HL-60/S4 treated with retinoic acid at 250 ng/mL for 4 days and 3 days (cell line): ENCODE results near the gene PNLIPRP2.

Source experiments
- in situ Hi-C: fragments of 300-500 bp; cut with MboI; formaldehyde crosslinking; loops from 2 replicates; pipeline ENCODE4 v1.7.0; 2022; ENCODE audit warnings: low sequenced_read_pairs

PNLIPRP2 gene

DNA sequence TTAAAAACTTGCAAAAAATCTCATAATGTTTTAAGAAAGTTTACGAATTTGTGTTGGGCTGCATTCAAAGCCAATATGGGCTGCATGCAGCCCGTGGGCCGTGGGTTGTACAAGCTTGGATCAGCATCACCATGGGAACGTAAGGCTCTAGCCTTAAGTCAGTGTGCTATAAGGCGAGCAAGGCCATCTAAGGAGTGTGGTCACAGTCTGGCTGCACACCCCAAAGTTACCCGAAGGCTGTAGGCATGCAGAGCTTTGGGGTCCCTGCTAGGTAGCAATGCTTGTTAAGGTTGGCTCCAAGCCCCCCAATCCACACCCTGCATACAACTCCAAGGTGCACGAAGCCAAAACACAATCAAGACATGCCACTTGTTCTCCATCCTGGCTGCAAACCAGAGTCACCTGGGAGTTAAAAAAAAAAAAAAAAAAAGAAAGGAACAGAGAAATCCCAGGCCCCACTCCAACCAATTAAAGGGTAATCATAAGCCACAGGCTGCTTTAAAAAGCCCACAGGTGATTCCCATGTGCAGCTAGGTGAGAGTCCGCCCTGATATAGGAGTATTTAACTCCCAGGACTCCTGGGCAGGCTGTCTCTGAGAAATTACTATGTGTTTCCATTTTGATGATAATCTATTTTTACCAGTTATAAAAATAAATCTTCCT, 8.5 kb upstream of the PNLIPRP2 start:
- in situ Hi-C loops, result no loop called here

DNA sequence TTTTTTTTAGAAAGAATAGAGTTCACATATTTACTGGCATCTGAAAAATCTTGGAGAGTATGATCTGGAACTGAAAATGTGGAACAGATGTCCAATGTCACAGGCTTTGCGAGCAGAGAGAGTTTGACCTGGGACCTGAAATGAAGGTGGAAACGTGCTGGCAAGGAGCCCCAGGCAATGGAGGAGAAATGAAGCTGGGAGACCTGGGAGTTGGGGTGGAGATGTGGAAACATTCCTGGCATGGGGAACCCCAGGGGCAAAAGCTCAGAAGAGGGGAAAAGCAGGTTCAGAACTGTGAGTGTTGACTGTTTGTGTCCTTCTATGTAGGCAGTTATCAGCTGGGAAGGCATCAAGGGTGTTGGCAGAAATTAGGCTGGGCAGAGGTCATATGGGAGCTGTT, 7.3 kb upstream of the PNLIPRP2 start:
- in situ Hi-C loops, result no loop called here

DNA sequence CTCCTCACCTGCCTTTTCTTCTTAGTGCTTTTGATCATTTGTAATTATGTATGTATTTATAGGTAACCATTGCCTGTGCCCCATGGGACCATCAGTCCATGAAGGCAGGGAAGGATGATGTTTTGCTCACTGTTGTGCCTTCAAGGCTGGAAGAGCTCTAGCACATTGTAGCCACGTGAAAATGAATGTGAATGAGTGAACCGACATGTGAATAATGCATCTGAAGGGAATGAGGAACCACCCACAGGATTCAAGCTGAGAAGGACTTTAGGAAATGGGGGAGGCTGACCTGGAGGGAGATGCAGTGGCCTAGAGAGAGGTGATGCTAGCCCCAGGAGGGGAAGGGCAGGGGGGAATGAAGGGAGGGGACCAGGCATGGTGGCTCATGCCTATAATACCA, 6.0 kb upstream of the PNLIPRP2 start:
- in situ Hi-C loops, result no loop called here

DNA sequence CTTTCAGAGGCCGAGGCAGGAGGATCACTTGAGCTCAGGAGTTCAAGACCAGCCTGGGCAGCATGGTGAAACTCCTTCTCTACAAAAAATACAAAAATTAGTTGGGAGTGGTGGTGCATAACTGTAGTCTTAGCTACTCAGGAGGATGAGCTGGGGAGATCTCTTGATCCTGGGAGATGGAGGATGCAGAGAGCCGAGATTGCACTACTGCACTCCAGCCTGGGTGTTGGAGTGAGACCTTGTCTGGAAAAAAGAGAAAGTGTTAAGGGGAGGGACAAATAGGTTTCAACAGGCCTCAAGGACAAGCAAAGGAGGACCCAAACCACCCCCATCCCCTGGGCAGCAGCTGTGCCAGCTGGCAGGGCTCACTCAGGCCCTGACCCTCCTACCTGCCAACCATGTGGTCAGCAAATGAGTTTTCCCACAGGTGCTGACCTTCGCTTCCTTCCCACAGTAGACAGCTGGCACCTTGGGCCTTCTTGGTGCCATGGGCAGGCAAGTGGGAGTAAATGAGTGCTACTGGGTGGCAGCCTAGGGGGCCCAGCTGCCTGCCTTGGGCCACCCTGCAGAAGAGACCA, 5.5 kb upstream of the PNLIPRP2 start:
- in situ Hi-C loops, result no loop called here

DNA sequence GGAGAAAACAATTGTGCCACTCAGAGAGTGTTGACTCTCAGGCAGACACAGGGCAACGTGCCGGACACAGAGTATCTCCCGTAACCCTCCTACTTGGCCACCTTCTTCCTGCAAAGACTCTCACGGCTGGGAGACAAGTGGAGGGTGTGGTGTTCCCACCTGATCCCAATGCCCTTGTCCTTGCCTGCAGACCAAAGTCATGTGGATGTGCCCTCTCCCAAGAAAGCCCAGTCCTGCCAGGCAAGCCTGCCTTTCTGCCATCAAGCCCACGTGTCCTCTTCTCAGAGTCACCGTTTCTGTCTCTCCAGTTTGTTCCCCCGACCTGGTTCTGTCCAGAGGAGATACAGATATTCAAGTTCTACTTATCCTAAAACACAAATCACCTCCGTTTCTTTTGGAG, 723 bp downstream of the PNLIPRP2 start:
- in situ Hi-C loops, result no loop called here

DNA sequence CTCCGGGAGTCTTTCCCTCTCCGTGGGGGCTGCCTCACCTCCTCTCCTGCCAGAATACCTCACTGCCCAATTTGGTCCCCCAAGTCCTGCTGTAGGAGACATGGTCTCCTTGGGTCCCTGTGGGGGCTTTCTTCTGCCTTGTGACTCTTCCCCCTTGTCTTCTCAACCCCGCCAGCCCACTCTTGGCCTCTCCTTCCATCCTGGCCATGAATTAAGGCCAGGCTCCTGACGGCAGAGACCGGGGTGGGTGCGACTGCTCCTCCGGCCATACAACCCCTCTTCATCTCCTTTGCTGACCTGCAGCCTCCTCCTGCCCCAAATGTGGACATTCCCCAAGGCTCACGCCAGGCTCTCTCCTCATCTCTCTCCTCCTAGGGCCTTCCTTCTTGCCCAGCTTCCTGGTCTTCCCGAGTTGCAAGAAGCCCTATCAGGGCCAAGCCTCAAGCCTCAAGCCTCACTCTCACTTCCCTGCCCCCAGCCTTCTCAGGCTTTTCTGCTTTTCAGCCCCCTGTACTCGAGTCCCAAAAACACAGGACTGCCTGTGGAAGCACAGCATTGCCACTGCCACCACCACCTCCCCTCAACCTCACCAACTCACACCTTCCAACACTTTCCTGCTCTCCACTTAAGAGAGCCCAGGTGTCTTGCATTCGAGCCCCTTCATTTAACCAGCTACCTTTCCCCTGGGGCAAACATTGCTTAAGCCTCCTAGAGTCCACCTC, 1.3 kb downstream of the PNLIPRP2 start:
- in situ Hi-C loops, result no loop called here

DNA sequence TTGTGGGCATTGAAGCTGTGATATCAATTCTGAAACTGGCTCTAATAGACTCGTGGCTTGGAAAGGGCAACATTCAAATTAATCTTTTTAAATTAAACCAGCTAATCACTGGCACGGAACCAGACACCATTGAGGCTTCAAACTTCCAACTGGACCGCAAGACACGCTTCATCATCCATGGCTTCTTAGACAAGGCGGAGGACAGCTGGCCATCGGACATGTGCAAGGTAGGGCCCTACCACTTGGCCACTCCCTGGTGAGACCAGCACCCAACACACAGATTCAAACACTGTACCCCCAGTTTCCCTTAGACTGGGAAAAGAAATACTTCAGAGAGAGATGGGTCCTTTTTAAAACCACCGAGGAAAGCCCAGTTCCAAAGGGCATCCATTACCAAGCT, 5.1 kb downstream of the PNLIPRP2 start:
- in situ Hi-C loops, result no loop called here

DNA sequence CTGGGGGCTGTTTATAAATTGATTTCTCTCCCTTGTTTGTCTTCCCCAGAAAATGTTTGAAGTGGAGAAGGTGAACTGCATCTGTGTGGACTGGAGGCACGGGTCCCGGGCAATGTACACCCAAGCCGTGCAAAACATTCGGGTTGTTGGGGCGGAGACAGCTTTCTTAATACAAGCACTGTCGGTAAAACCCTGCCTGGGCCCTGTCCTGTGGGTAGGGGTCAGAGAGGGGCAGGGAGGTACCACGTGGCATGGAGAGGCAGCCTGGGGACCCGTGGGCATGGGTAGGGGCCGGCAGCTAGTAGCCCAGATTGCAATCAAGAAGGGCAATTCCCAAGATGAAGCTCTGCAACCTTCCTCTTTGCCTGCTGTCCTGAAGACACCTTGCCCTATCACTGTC, 6.1 kb downstream of the PNLIPRP2 start:
- in situ Hi-C loops, result no loop called here

DNA sequence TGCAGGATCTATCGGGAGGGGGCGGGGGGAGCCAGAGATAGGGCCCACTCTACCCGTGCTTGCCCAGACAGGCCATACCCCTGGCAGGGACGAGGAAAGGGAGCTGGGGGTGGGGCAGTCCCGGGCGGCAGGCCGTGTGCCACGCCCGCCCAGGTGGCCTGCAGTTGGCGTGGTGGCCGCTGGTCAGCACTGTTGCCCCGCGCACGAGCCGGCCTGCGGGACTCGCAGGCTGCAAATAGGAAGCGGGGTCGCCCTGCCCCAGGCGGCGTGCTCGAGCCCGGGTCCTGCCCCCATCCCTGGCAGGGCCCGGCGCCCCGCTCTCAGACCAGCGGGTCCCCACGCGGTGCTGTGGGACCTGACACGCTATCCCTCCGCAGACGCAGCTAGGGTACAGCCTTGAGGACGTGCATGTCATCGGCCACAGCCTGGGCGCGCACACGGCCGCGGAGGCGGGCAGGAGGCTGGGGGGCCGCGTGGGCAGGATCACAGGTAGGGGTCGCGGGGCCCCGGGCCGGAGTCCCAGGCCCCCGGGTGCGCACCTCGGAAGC, 6.7 kb downstream of the PNLIPRP2 start:
- in situ Hi-C loops, result no loop called here

DNA sequence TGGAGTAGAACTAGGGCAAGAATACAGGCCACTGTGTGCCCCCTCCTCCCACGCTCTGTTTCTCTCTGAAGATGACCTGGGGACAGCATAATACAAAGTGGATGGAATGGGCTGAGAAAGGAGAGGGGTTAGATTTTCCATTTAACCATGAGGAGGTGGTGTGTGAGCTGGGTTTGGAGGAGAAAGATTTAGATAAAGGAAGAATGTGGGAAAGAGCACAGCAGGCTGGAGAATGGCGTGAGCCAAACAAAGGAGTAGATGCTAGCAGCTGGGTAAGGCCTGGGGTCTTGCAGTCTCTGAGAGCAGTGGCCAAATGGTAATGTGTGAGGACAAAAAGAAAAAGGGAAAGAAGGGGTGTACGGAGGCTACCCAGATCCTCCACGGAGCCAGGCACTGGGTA, 8.6 kb downstream of the PNLIPRP2 start:
- in situ Hi-C loops, result no loop called here

DNA sequence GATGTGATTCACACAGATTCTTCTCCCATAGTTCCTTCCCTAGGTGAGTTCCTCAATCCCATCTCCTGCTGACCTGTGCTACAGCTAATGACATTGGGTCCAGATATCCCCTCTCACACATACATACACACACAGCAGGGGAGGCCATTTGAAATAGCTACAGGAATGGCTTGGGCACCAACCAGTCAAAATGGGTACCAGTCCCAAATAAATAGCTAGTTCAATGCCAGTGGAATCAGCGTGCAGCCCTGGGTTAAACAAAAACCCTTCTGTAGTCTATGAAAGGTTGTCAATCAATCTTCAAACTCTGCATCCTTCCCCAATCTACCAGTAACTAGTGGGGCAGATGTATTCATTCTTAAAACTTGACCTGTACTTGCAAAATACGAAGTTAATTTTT, 9.3 kb downstream of the PNLIPRP2 start:
- in situ Hi-C loops, result no loop called here

DNA sequence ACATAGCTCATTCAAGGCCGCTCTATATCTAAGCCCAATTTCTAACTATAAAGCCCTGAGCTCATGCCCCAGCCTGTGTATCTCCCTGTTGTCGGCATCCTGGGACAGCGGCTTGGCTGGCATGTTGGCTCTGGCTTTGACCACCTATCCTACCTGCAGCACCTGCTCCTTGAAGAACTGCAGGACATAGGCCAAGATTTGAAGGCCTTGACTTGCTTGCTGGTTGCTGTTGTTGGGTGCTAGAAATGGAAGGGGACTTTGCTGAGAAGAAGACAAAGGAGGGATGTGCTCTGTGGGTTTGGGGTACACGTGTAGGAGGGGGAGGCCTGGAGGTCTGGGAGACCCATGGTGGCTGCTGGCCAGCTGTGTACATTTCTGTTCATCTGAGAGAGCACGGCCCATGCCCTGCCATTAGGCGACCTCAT, 11.1 kb downstream of the PNLIPRP2 start:
- in situ Hi-C loops, result no loop called here

DNA sequence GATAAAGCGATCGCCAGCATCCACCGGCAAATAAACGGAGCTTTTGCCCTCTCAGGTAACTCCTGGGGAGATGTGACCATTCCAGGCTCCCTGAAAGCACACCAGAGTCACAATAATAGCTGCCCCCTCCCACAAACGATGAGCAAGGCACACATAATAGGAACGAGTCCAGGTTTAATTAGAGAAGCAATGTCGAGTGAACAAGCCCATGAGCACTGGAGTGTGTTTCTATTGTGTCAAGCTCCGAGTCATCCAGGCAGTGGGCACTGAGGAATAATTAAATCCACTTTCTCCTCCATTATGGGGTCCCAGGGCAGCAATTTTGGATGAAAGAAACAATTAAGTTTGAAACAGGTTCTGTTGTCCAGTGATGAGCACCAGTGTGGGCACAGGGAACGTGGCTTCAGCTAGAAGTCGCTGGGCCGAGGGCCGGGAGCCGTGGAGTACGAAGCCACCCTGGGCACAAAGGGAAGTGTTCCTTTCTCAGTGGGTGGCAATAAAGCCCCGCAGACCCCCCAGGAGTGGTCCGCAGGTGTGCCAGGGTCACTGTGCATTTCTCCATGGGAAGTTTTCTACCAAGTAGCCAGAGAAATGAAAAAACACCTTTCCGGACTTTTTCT, 12.0 kb downstream of the PNLIPRP2 start:
- in situ Hi-C loops, result no loop called here

DNA sequence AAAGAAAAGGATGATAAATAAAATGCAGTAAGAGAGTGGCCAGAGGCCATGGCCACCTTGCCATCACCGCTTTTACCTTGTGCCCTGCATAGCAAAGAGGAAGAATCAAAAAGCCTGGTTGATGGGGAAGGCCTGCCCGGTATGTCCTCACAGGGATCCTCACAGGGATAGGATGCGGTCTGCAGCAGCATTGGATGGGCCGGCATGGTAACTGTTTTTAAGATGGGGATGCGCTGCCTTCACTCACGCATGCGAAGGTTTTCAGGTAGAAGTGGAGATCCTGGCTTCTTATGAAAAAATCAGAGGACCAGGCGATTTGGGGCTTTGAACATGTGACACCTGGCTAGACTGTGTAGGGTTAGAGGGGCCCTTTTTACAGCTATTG, 12.5 kb downstream of the PNLIPRP2 start:
- in situ Hi-C loops, result no loop called here

DNA sequence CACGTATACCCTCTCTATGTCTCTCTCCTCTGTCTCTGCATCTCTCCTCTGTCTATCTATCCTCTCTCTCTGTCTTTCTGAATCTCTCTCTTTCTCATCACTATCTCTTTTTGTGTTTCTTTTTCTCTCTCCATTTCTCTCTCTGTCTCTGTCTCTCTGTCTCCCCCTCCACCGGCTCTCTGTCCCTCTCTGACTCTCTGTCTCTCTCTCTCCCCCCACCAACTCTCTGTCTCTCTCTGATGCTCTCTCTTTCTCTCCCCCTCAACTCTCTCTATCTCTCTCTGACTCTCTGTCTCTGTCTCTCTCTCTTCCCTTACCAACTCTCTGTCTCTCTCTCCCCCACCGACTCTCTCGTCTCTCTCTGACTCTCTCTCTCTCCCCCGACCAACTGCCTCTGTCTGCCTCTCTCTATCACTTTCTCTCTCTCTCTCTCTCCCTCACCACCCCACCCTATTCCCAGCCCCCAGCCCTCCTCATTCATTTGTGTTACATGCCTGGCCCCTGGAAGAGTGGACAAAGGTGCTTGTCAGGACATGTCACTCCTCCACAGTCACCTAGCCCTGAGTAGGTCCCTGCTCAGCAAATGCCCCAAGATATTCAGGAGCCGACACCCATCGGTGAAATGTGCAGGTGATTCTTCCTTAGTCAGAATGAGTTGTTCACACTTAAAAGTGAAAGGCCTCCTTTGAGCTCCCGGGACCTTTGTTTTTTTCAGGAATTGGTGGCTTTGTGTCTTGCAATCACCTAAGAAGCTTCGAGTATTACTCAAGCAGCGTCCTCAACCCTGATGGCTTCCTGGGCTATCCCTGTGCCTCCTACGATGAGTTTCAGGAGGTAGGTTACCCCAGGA, 13.6 kb downstream of the PNLIPRP2 start:
- in situ Hi-C loops, result no loop called here

DNA sequence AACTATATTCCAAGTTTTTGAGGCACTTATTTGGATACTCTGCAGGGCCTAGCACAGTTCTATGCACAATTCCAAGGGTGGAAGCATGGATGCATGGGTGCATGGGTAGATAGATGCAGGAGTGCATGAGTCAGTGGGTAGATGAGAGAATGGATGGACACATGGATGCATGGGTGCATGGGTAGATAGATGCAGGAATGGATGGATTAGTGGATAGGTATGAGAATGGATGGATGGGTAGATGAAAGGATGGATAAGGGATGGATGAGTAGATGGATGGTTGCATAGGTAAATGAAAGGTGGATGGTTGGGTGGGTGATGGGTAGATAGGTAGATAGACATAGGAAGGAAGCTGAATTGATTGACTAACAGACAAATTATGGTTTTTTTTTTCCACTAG, 15.6 kb downstream of the PNLIPRP2 start:
- in situ Hi-C loops, result no loop called here

DNA sequence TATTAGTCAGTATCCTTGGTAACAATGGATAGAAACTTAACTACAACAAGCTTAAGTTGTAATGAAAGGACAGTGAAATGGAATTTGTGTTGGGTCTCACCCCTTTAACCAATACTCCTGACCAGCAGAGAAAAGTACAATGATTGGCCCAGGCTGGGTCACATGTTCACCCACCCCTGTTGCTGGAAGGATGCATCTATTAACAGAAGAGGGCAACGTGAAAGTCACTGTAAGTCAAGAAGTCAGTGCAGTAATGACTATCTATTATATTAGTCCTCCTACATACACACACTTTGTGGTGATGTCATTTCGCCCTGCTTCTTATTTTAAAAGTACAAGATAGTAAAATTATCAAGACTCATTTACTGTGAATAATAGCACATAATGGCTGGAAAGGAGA, 16.2 kb downstream of the PNLIPRP2 start:
- in situ Hi-C loops, result no loop called here

DNA sequence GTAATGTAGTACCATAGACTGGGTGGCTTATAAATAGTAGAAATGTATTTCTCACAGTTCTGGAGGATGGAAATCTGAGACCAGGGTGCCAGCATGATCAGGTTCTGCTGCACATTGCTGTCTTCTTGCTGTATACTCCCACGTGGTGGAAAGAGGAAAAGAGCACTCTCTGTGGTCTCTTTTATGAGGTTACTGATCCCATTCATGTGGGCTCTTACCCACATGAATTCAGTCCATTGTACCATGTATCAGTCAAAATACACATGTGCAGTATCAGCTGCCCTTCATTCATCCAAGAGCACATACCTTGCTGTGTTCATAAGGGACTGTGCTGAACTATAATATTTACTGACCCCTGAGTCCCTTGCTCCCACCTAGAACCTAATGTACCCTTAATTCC, 17.1 kb downstream of the PNLIPRP2 start:
- in situ Hi-C loops, result no loop called here

DNA sequence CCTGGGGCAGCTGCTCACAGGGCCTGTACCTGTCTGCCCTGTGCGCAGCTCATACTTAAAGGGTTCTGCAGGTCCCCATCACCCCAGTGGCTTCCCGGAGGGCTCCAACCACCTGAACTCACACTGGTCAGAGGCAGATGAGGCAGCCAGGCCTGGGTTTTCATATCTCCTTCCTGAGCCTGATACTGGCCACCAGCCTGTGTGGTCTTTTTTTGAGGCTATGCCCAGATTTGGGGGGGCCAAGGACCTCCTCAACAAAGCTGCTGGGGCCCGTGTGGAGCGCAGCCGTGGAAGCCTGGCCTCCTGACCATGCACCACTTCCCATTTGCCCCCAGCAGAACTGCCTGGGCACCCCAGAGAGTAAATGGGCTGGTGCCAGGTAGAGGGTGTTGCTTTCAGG, 25.7 kb downstream of the PNLIPRP2 start:
- in situ Hi-C loops, result no loop called here

DNA sequence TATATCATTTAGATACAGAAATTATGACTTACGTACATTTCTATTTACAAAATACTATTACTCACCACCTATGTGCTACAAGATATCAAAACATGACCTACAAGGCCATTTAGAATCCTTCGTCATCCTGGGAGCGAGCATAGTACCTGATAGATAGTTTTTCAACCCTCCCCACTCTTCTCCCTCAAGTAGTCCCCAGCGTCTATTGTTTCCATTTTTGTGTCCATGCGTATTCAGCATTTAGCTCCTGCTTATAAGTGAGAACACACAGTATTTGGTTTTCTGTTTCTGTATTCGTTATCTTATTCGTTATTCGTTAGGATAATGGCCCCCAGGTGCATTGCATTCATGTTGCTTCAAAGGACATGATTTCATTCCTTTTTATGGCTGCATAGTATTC, 28.1 kb downstream of the PNLIPRP2 start:
- in situ Hi-C loops, result no loop called here

DNA sequence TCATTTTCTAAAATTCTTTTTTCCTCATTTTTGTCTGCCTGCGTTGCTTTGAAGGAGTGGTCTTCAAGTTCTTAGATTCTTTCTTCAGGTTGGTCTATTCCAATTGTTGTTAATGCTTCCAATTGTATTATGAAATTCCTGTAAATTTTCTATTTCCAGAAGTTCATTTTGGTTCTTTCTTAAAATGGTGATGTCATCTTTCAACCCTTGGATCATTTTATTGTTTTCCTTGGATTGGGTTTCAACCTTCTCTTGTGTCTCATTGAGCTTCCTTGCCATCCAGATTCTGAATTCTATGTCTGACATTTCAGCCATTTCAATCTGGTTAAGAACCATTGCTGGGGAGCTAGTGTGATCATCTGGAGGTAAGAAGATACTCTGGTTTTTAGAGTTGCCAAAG, 33.1 kb downstream of the PNLIPRP2 start:
- in situ Hi-C loops, result no loop called here
